GM23248 (cell line): ENCODE results near the gene MGAT4C. TPM values are rescaled to one million over a fixed set of nuclear protein-coding genes. Genes with fewer than 3 reads are reported as not detected.

ENCODE experiments used
- DNase-seq: peaks from one replicate; pipeline ENCODE4 v3.0.0-alpha.2; 2015
- H2AFZ ChIP-seq: fragments of 200-600 bp; sonication (generic); 2 replicates; pipeline ENCODE4 v1.6.1; 2016; ENCODE audit warnings: antibody characterized with exemption
- H3F3A ChIP-seq: fragments of 200-600 bp; sonication (generic); 2 replicates; pipeline ENCODE4 v1.6.1; 2016; ENCODE audit warnings: mild to moderate bottlenecking, antibody characterized with exemption, mixed run types; ENCODE audit not compliant: insufficient read depth
- H3K27ac ChIP-seq: fragments of 200-600 bp; sonication (generic); 2 replicates; pipeline ENCODE4 v1.5.1; 2016; ENCODE audit warnings: mild to moderate bottlenecking
- H3K27me3 ChIP-seq: fragments of 200-600 bp; sonication (generic); replicated peaks from 2 replicates; pipeline ENCODE4 v1.6.1; 2016; ENCODE audit warnings: mild to moderate bottlenecking; ENCODE audit not compliant: insufficient read depth
- H3K36me3 ChIP-seq: fragments of 200-600 bp; sonication (generic); 2 replicates; pipeline ENCODE4 v1.6.1; 2016; ENCODE audit warnings: low read depth, mild to moderate bottlenecking
- H3K4me1 ChIP-seq: fragments of 200-600 bp; sonication (generic); 2 replicates; pipeline ENCODE4 v1.6.1; 2016; ENCODE audit warnings: mild to moderate bottlenecking; ENCODE audit not compliant: insufficient read depth
- H3K4me2 ChIP-seq: fragments of 200-600 bp; sonication (generic); one replicate; pipeline ENCODE4 v1.6.1; 2016; ENCODE audit warnings: mild to moderate bottlenecking; ENCODE audit not compliant: unreplicated experiment
- H3K4me3 ChIP-seq: fragments of 200-600 bp; sonication (generic); 2 replicates; pipeline ENCODE4 v1.5.1; 2016; ENCODE audit warnings: mild to moderate bottlenecking
- H3K79me2 ChIP-seq: fragments of 200-600 bp; sonication (generic); 2 replicates; pipeline ENCODE4 v1.6.1; 2016; ENCODE audit warnings: mild to moderate bottlenecking; ENCODE audit not compliant: insufficient read depth
- H3K9ac ChIP-seq: fragments of 200-600 bp; sonication (generic); 2 replicates; pipeline ENCODE4 v1.6.1; 2016; ENCODE audit warnings: mild to moderate bottlenecking
- H3K9me2 ChIP-seq: fragments of 200-600 bp; sonication (generic); 2 replicates; pipeline ENCODE4 v1.6.1; 2016; ENCODE audit warnings: mixed run types, mild to moderate bottlenecking, moderate library complexity; ENCODE audit not compliant: insufficient read depth
- H3K9me3 ChIP-seq: fragments of 200-600 bp; sonication (generic); one replicate; pipeline ENCODE4 v1.6.1; 2017; ENCODE audit warnings: low read depth
- H4K20me1 ChIP-seq: fragments of 200-600 bp; sonication (generic); 2 replicates; pipeline ENCODE4 v1.6.0; 2016; ENCODE audit not compliant: insufficient read depth
- EZH2 ChIP-seq: fragments of 200-600 bp; sonication (generic); IDR thresholded peaks from 2 replicates; pipeline ENCODE4 v1.6.1; 2018; ENCODE audit warnings: antibody characterized with exemption, mild to moderate bottlenecking; ENCODE audit not compliant: insufficient read depth, poor library complexity, severe bottlenecking
- EZH2phosphoT487 ChIP-seq: fragments of 200-600 bp; sonication (generic); IDR thresholded peaks from 2 replicates; pipeline ENCODE4 v1.6.1; 2018; ENCODE audit warnings: antibody characterized with exemption, moderate library complexity, mild to moderate bottlenecking, low read depth; ENCODE audit not compliant: insufficient read depth
- WGBS, 2 experiments: methylation state at CpG; one replicate each; pipeline ENCODE4 v1.1.6; 2015 to 2017; ENCODE audit warnings: low lambda C conversion rate in 2 of 2, low coverage in 1 of 2; ENCODE audit errors: missing lambda C conversion rate in 2 of 2; 5-methylcytosine and 5-hydroxymethylcytosine counted together
- in situ Hi-C: fragments of 300-500 bp; cut with MboI; formaldehyde crosslinking; loops from 2 replicates; pipeline ENCODE4 v1.15.0; 2020
- polyA plus RNA-seq: library from polyadenylated mRNA; unstranded; fragments of >200 nt; fragmentation: Nextera tagmentation; extraction: Ambion mirVana; gene quantifications from 2 replicates; pipeline ENCODE4 v1.2.1, GENCODE V29; 2016
- total RNA-seq: library from RNA; depleted of rRNA; stranded (reverse); fragments of >200 nt; shearing (Covaris generic); gene quantifications from 2 replicates; pipeline ENCODE4 v1.2.3, GENCODE V29; 2014

Gene MGAT4C
- total and polyA plus RNA-seq, 2 experiments from 2014 or later: not detected

GRCh38 chr12:85983601-85984000, 272.6 kb downstream of the MGAT4C start:
- Histone ChIP-seq H4K20me1 (no peaks in the 10 kb centered on the region), H3K9me3 (no peaks in the 10 kb centered on the region), H3K27ac (no peak overlapping the region), H3K36me3 (no peaks in the 10 kb centered on the region), H3K4me3 (no peak overlapping the region), H3K9ac (no peak overlapping the region), H3K4me1 (no peaks in the 10 kb centered on the region), H3K79me2 (no peaks in the 10 kb centered on the region), H2AFZ (no peak overlapping the region), H3F3A (no peaks in the 10 kb centered on the region), H3K4me2 (no peak overlapping the region), H3K27me3 (no peaks in the 10 kb centered on the region), H3K9me2 (no peaks in the 10 kb centered on the region)
- WGBS, 2 experiments: 38 to 42% methylated on average over 5 of the region's 5 CpGs
- no peak for DNase-seq
- TF ChIP-seq EZH2 (no peak), EZH2phosphoT487 (no peak)
- in situ Hi-C loops: no loop called here

DNA sequence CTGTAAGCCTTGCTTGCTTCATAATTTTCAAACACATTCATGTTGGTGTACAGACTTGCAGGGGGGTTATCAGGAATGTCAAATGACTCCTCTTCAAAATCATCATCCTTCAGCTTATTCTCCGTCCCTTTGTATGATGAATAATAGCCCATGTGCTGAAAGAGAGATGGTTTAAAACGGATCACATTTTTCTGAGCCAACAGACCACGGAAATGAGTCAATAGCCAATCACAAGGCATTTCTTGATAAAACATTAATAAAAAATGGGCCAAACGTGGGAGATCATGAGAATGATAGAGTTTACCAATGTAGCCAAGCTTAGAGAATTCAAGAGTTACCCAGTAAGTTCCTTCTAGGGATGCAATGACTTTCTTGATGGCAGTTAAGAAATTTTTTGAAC, 276.6 kb downstream of the MGAT4C start:
- in situ Hi-C loops: no loop called here
- H3K36me3 ChIP-seq: no peaks in the 10 kb centered on the region
- TF ChIP-seq EZH2 (no peak), EZH2phosphoT487 (no peak)
- no peaks in the 10 kb centered on the region for H3K4me1 ChIP-seq
- no peaks in the 10 kb centered on the region for H3K9me2 ChIP-seq
- H3F3A ChIP-seq: no peaks in the 10 kb centered on the region
- DNase-seq: no peak
- H3K9me3 ChIP-seq: no peaks in the 10 kb centered on the region
- 17 to 20% methylated on average over 4 of the region's 4 CpGs for WGBS, 2 experiments
- no peak overlapping the region for H3K27ac ChIP-seq
- H3K27me3 ChIP-seq: no peaks in the 10 kb centered on the region
- no peaks in the 10 kb centered on the region for H4K20me1 ChIP-seq
- H3K4me2 ChIP-seq: no peak overlapping the region
- H3K9ac ChIP-seq: no peak overlapping the region
- H2AFZ ChIP-seq: no peak overlapping the region
- no peaks in the 10 kb centered on the region for H3K79me2 ChIP-seq
- H3K4me3 ChIP-seq: no peak overlapping the region

- TF ChIP-seq EZH2phosphoT487 (no peak), EZH2 (no peak)
- H3K79me2 ChIP-seq: no peaks in the 10 kb centered on the region
- in situ Hi-C loops: no loop called here
Observed at GRCh38 chr12:85975716-85976115, 280.5 kb downstream of the MGAT4C start.

DNA sequence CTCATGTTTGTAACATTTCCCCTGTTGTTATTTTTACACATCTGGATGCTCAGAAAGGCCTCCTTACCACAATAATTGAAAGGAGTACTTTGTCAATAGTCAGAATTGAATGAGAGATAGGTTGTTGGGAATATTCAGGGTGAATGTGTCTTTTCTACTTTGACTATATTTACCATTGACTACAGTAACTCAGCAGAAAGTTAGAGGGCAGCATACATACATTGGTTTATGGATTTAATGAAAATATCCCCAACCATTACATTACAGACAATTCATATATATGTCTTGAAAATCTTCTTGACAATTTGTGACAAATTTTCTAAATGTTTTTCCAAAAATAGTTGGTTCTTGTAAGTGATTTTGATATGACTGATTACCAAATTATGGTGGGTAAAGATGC, 284.4 kb downstream of the MGAT4C start:
- H3K27me3 ChIP-seq: no peaks in the 10 kb centered on the region
- H3F3A ChIP-seq: no peaks in the 10 kb centered on the region
- H3K9ac ChIP-seq: no peak overlapping the region
- H4K20me1 ChIP-seq: no peaks in the 10 kb centered on the region
- in situ Hi-C loops: loop anchor here (25.0 kb wide), 1 partner anchor 941 kb away; no protein-coding TSS in a partner anchor
- H3K79me2 ChIP-seq: no peaks in the 10 kb centered on the region
- no peak overlapping the region for H2AFZ ChIP-seq
- H3K36me3 ChIP-seq: no peaks in the 10 kb centered on the region
- no peak overlapping the region for H3K27ac ChIP-seq
- no peak overlapping the region for H3K4me2 ChIP-seq
- H3K9me2 ChIP-seq: no peaks in the 10 kb centered on the region
- no peak for TF ChIP-seq EZH2
- no peak for TF ChIP-seq EZH2phosphoT487
- H3K4me1 ChIP-seq: no peaks in the 10 kb centered on the region
- no peak for DNase-seq
- no peak overlapping the region for H3K4me3 ChIP-seq
- no peaks in the 10 kb centered on the region for H3K9me3 ChIP-seq

More at GRCh38 chr12:85975716-85976115, 280.5 kb downstream of the MGAT4C start:
- no peaks in the 10 kb centered on the region for H3K27me3 ChIP-seq
- H2AFZ ChIP-seq: no peak overlapping the region
- H4K20me1 ChIP-seq: no peaks in the 10 kb centered on the region
- no peak overlapping the region for H3K4me3 ChIP-seq
- H3K9me3 ChIP-seq: no peaks in the 10 kb centered on the region
- H3K9me2 ChIP-seq: no peaks in the 10 kb centered on the region
- DNase-seq: no peak
- H3K27ac ChIP-seq: no peak overlapping the region
- no peaks in the 10 kb centered on the region for H3K36me3 ChIP-seq
- no peak overlapping the region for H3K9ac ChIP-seq
- no peaks in the 10 kb centered on the region for H3F3A ChIP-seq
- 4 to 5% methylated on average over 1 of the region's 1 CpG for WGBS, 2 experiments
- no peak overlapping the region for H3K4me2 ChIP-seq
- H3K4me1 ChIP-seq: no peaks in the 10 kb centered on the region

DNA sequence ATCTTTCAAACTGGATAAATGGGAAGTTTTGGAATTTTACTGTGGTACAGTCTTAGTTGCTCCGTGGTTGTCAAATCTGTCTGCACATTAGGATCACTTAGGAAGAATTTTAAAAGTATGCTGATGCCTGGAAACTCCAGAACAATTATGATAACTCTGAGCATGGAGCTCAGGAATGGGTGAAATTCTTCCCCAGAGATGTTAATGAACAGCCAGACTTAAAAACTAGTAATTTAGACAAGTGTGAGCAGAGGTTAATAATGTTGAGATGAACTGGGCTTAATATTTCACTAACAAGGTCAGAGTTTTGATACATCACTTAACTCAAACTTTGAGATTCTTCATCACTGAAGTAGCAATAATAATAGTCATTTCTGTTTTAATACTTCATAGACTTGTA, 287.6 kb downstream of the MGAT4C start:
- no peaks in the 10 kb centered on the region for H3K36me3 ChIP-seq
- in situ Hi-C loops: loop anchor here (25.0 kb wide), 1 partner anchor 944 kb away; no protein-coding TSS in a partner anchor
- no peak for TF ChIP-seq EZH2
- no peak for TF ChIP-seq EZH2phosphoT487
- H3K27ac ChIP-seq: no peak overlapping the region
- H3K79me2 ChIP-seq: no peaks in the 10 kb centered on the region
- WGBS, 2 experiments: 0 to 7% methylated on average over 1 of the region's 1 CpG
- H4K20me1 ChIP-seq: no peaks in the 10 kb centered on the region
- DNase-seq: no peak
- no peak overlapping the region for H2AFZ ChIP-seq
- no peaks in the 10 kb centered on the region for H3K9me2 ChIP-seq
- no peak overlapping the region for H3K4me2 ChIP-seq
- H3K9ac ChIP-seq: no peak overlapping the region
- H3F3A ChIP-seq: no peaks in the 10 kb centered on the region
- H3K9me3 ChIP-seq: no peaks in the 10 kb centered on the region
- H3K27me3 ChIP-seq: no peaks in the 10 kb centered on the region
- no peak overlapping the region for H3K4me3 ChIP-seq
- no peaks in the 10 kb centered on the region for H3K4me1 ChIP-seq
